IMR-90 (cell line): ENCODE measurements around the gene GPC5. TPM values are rescaled to one million over a fixed set of nuclear protein-coding genes. Genes with fewer than 3 reads are reported as not detected.

Source experiments
- ATAC-seq: fragments of 200-7000 bp; cut with Tn5 transposase; 2 replicates; pipeline ENCODE4 v1.9.1; 2020; ENCODE audit warnings: low read depth, mild to moderate bottlenecking, moderate library complexity
- BruUV-seq: library from RNA; stranded (reverse); fragments of 400-500 nt; replicated peaks from 2 replicates; lab custom pipeline; 2021; lab: Mats Ljungman, UMichigan
- CTCF ChIA-PET: fragments of 300-600 bp; formaldehyde crosslinking; extraction: SDS; loops from one replicate; lab custom pipeline; 2021; ENCODE audit warnings: antibody characterized with exemption; lab: Yijun Ruan, JAX
- POLR2A ChIA-PET: fragments of 300-600 bp; sonication (Branson Sonifier 250); formaldehyde crosslinking; loops from one replicate; lab custom pipeline; 2022; ENCODE audit warnings: antibody characterized with exemption; ENCODE audit not compliant: unreplicated experiment; lab: Charles Lee
- DNase-seq: peaks from one replicate; pipeline ENCODE4 v3.0.0; 2013
- H2AFZ ChIP-seq: replicated peaks from 2 replicates; pipeline ENCODE3; 2013; ENCODE audit warnings: low read length, mild to moderate bottlenecking; ENCODE audit not compliant: poor library complexity
- H2AK5ac ChIP-seq: 2 replicates; pipeline ENCODE4 v1.6.1; 2013; ENCODE audit warnings: low read depth, low read length, inconsistent platforms
- H2AK9ac ChIP-seq: replicated peaks from 2 replicates; pipeline ENCODE3; 2013; ENCODE audit warnings: mild to moderate bottlenecking, low read depth, low read length, moderate library complexity; ENCODE audit not compliant: poor library complexity
- H2BK120ac ChIP-seq: 2 replicates; pipeline ENCODE4 v1.6.1; 2013; ENCODE audit warnings: low read depth, low read length, inconsistent platforms
- H2BK15ac ChIP-seq: 3 replicates; pipeline ENCODE4 v1.6.1; 2013; ENCODE audit warnings: low read depth, low read length, inconsistent platforms
- H2BK20ac ChIP-seq: 2 replicates; pipeline ENCODE4 v1.6.1; 2013; ENCODE audit warnings: low read depth, mild to moderate bottlenecking, inconsistent platforms, low read length, moderate library complexity
- H2BK5ac ChIP-seq: 2 replicates; pipeline ENCODE4 v1.6.1; 2013; ENCODE audit warnings: mild to moderate bottlenecking, low read depth, low read length, inconsistent platforms; ENCODE audit not compliant: poor library complexity, severe bottlenecking
- H3K14ac ChIP-seq: replicated peaks from 2 replicates; pipeline ENCODE4 v1.6.1; 2013; ENCODE audit warnings: low read depth, low read length, inconsistent platforms
- H3K18ac ChIP-seq: 2 replicates; pipeline ENCODE4 v1.6.1; 2013; ENCODE audit warnings: low read depth, low read length, control low read depth
- H3K23ac ChIP-seq: 2 replicates; pipeline ENCODE4 v1.6.1; 2013; ENCODE audit warnings: low read depth, low read length, inconsistent platforms
- H3K27ac ChIP-seq: 2 replicates; pipeline ENCODE4 v1.5.1; 2013; ENCODE audit warnings: mild to moderate bottlenecking, control low read depth, low read length; ENCODE audit not compliant: insufficient read depth
- H3K27me3 ChIP-seq: 2 replicates; pipeline ENCODE4 v1.6.1; 2013; ENCODE audit warnings: low read length; ENCODE audit not compliant: control insufficient read depth, insufficient read depth
- H3K36me3 ChIP-seq: 2 replicates; pipeline ENCODE4 v1.6.1; 2013; ENCODE audit warnings: low read length, mixed read lengths; ENCODE audit not compliant: control insufficient read depth, insufficient read depth
- H3K4ac ChIP-seq: 2 replicates; pipeline ENCODE4 v1.6.1; 2013; ENCODE audit warnings: low read depth, low read length, inconsistent platforms
- H3K4me1 ChIP-seq: 2 replicates; pipeline ENCODE4 v1.6.1; 2013; ENCODE audit warnings: low read length, mixed read lengths; ENCODE audit not compliant: control insufficient read depth, insufficient read depth
- H3K4me2 ChIP-seq: 2 replicates; pipeline ENCODE4 v1.6.1; 2013; ENCODE audit warnings: low read depth, mild to moderate bottlenecking, control low read depth, low read length, moderate library complexity
- H3K4me3 ChIP-seq: 2 replicates; pipeline ENCODE4 v1.5.1; 2013; ENCODE audit warnings: low read depth, mild to moderate bottlenecking, control low read depth, low read length, moderate library complexity; ENCODE audit not compliant: insufficient read depth
- H3K56ac ChIP-seq: 2 replicates; pipeline ENCODE4 v1.6.1; 2013; ENCODE audit warnings: low read length, inconsistent platforms; ENCODE audit not compliant: insufficient read depth; ENCODE audit errors: extremely low read depth
- H3K79me1 ChIP-seq, 2 experiments: 2 replicates each; pipeline ENCODE4 v1.6.1; 2013; ENCODE audit warnings: low read length in 2 of 2, inconsistent platforms in 1 of 2, low read depth in 1 of 2
- H3K9ac ChIP-seq: 2 replicates; pipeline ENCODE4 v1.6.1; 2013; ENCODE audit warnings: low read depth, low read length, control low read depth
- H3K9me1 ChIP-seq: 2 replicates; pipeline ENCODE4 v1.6.1; 2013; ENCODE audit warnings: low read length, inconsistent platforms; ENCODE audit not compliant: insufficient read depth
- H3K9me3 ChIP-seq: 2 replicates; pipeline ENCODE4 v1.6.1; 2013; ENCODE audit warnings: low read length; ENCODE audit not compliant: control insufficient read depth, insufficient read depth
- H4K20me1 ChIP-seq: 2 replicates; pipeline ENCODE4 v1.6.1; 2013; ENCODE audit warnings: low read length, inconsistent platforms; ENCODE audit not compliant: insufficient read depth
- H4K5ac ChIP-seq: 2 replicates; pipeline ENCODE4 v1.6.1; 2013; ENCODE audit warnings: mild to moderate bottlenecking, low read depth, low read length, control low read depth
- H4K8ac ChIP-seq, 2 experiments: 2 replicates each; pipeline ENCODE4 v1.6.1; 2013; ENCODE audit warnings: low read depth in 2 of 2, low read length in 2 of 2, control low read depth in 1 of 2, inconsistent platforms in 1 of 2
- H4K91ac ChIP-seq: 2 replicates; pipeline ENCODE4 v1.6.1; 2013; ENCODE audit warnings: low read depth, low read length, inconsistent platforms; ENCODE audit not compliant: insufficient read depth
- BHLHE40 ChIP-seq: fragments of 150-350 bp; IDR thresholded peaks from 2 replicates; pipeline ENCODE4 v1.6.1; 2016; ENCODE audit warnings: mild to moderate bottlenecking, low read depth, low read length
- CEBPB ChIP-seq: IDR thresholded peaks from 2 replicates; pipeline ENCODE4 v1.6.1; 2012; ENCODE audit warnings: low read depth, low read length, improper control_type of control experiment
- CHD1 ChIP-seq: IDR thresholded peaks from 2 replicates; pipeline ENCODE4 v1.6.1; 2012; ENCODE audit warnings: low read depth, low read length, improper control_type of control experiment
- FOS ChIP-seq: fragments of 150-350 bp; IDR thresholded peaks from 2 replicates; pipeline ENCODE4 v1.6.1; 2016; ENCODE audit warnings: low read depth, low read length
- MAFK ChIP-seq: IDR thresholded peaks from 2 replicates; pipeline ENCODE4 v1.6.1; 2012; ENCODE audit warnings: low read depth, low read length, improper control_type of control experiment
- MAZ ChIP-seq: IDR thresholded peaks from 2 replicates; pipeline ENCODE4 v1.6.1; 2012; ENCODE audit warnings: low read depth, mild to moderate bottlenecking, low read length, improper control_type of control experiment, moderate library complexity, borderline replicate concordance
- MXI1 ChIP-seq: IDR thresholded peaks from 2 replicates; pipeline ENCODE4 v1.6.1; 2012; ENCODE audit warnings: low read depth, mild to moderate bottlenecking, low read length, moderate library complexity, borderline replicate concordance
- NFE2L2 ChIP-seq: fragments of 150-350 bp; IDR thresholded peaks from 2 replicates; pipeline ENCODE4 v1.6.1; 2016; ENCODE audit warnings: low read depth, mild to moderate bottlenecking, low read length
- POLR2A ChIP-seq: IDR thresholded peaks from 2 replicates; pipeline ENCODE4 v1.6.1; 2012; ENCODE audit warnings: mild to moderate bottlenecking, low read depth, low read length
- RCOR1 ChIP-seq: IDR thresholded peaks from 2 replicates; pipeline ENCODE4 v1.6.1; 2012; ENCODE audit warnings: mild to moderate bottlenecking, low read length, improper control_type of control experiment; ENCODE audit not compliant: insufficient replicate concordance
- SMC3 ChIP-seq: fragments of 150-350 bp; IDR thresholded peaks from 2 replicates; pipeline ENCODE4 v1.6.1; 2016; ENCODE audit warnings: low read depth, mild to moderate bottlenecking, antibody characterized with exemption, low read length, moderate library complexity
- WGBS, 2 experiments: methylation state at CpG; one replicate each; pipeline versions ENCODE4 v1.1.5 to v1.1.7; 2013; ENCODE audit warnings: missing lambda C conversion rate in 2 of 2; ENCODE audit not compliant: insufficient read length in 1 of 2; ENCODE audit errors: extremely low coverage in 2 of 2; 5-methylcytosine and 5-hydroxymethylcytosine counted together
- dilution Hi-C: fragments of 300-500 bp; cut with HindIII; formaldehyde crosslinking; loops from one replicate; pipeline ENCODE4 v1.14.3; 2018; ENCODE audit warnings: low sequenced_read_pairs; ENCODE audit not compliant: unreplicated experiment
- in situ Hi-C: fragments of 300-500 bp; cut with MboI; formaldehyde crosslinking; loops from 3 replicates; pipeline ENCODE4 v1.14.3; 2019; ENCODE audit warnings: low sequenced_read_pairs, inconsistent platforms, mixed read lengths
- intact Hi-C: fragments of 100-400 bp; cut with micrococcal nuclease; formaldehyde crosslinking; loops from 2 replicates; pipeline ENCODE4 v1.10.0; 2022
- polyA plus RNA-seq, 3 experiments: library from polyadenylated mRNA; depleted of rRNA; stranded (reverse); fragments of >200 nt; gene quantifications; 2 replicates each; pipeline ENCODE4 v1.2.3, GENCODE V29; 2012; ENCODE audit warnings: low replicate concordance in 1 of 3
- total RNA-seq: library from RNA; depleted of rRNA; stranded (reverse); fragments of >200 nt; gene quantifications from 2 replicates; pipeline ENCODE4 v1.2.3, GENCODE V29; 2012
- TF ChIP-seq, protein P1 (sequence below): conservative IDR thresholded peaks from 2 replicates; pipeline ENCODE4 v1.5.1; 2012; ENCODE audit warnings: mild to moderate bottlenecking, low read depth, low read length, improper control_type of control experiment
- TF ChIP-seq, protein P2 (sequence below): fragments of 150-350 bp; IDR thresholded peaks from 2 replicates; pipeline ENCODE4 v1.6.1; 2017; ENCODE audit warnings: mild to moderate bottlenecking, antibody characterized with exemption, low read length, low read depth

The GPC5 gene
- total and polyA plus RNA-seq, 2 of the 4 experiments (the other 2 are of a cell fraction), result 0.94 to 1.8 TPM

DNA sequence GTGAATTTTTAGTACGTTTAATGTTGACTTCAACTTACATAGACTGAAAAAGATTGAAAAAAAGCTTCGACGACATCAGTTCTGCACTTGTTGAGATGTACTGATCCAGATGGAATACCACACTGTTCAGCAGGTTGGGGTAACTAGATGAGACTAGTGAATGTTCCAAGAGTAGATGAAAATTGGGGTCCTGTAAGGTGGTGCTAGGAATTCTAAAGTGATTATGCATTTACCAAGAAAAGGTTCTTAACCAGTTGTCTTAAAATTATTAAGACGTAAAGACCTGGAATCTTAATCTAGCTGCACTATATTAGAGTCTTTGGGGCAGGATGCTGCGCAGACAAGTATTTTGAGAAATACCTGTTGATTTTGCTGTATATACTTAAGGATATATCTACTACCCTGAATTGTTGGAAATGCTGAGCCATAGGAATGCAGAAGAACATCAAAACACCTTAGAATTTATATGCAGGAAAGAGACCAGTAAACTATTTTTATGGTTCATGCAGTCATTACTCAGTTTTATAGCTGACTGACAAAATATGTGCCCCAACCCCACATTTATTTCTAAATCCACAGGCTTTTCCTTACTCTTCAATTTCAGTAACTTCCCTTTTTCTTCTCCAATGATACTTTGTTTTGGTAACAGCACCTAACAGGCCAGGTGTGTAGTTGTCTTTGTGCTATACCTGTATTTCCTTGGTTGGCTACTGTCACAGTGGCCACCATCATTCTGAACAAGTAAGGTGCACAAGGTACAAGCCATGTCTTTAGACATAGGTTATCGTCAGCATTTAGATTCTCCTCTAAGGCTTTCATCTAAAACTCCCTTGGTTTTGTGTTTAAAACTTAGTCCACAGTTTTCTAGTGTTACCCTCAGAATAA is 42.4 kb upstream of the GPC5 start:
- POLR2A ChIA-PET, result no interaction called here
- CTCF ChIA-PET, result no interaction called here

More for the DNA sequence above, 42.4 kb upstream of the GPC5 start:
- Histone ChIP-seq H2AK9ac (no peak overlapping the region), H2AFZ (no peak overlapping the region), H2BK120ac (no peak overlapping the region), H3K23ac (no peak overlapping the region), H2BK20ac (no peak overlapping the region), H3K14ac (no peak overlapping the region), H3K4me3 (no peak overlapping the region), H3K56ac (no peak overlapping the region), H4K20me1 (peaks cover 6% of the 10 kb centered on the region), H2BK15ac (no peak overlapping the region), H4K91ac (no peak overlapping the region), H3K36me3 (peaks cover 11% of the 10 kb centered on the region), H3K18ac (no peak overlapping the region), H4K5ac (no peak overlapping the region), H3K79me1 (peaks cover 7 to 11% of the 10 kb centered on the region in 2 experiments), H3K4ac (no peak overlapping the region), H3K9me3 (no peaks in the 10 kb centered on the region), H3K27me3 (no peaks in the 10 kb centered on the region), H3K4me2 (no peak overlapping the region), H2AK5ac (no peak overlapping the region), H4K8ac (no peak overlapping the region), H3K4me1 (peaks cover 1% of the 10 kb centered on the region; the same call in 1 of the 2 replicates), H3K9me1 (0 out of 2 replicates have a peak, but pooled peaks cover 4% of the 10 kb centered on the region), H3K9ac (no peak overlapping the region), H3K27ac (no peak overlapping the region), H2BK5ac (no peak overlapping the region)
- intact Hi-C loops (no loop called here), dilution Hi-C loops (no loop called here), in situ Hi-C loops (no loop called here)
- DNase-seq, result no peak
- TF ChIP-seq NFE2L2 (no peak), MAZ (no peak), MXI1 (no peak), SMC3 (no peak), CHD1 (no peak), BHLHE40 (no peak), MAFK (no peak), RCOR1 (no peak), FOS (no peak), CEBPB (no peak), POLR2A (no peak)
- TF ChIP-seq, protein P1, sequence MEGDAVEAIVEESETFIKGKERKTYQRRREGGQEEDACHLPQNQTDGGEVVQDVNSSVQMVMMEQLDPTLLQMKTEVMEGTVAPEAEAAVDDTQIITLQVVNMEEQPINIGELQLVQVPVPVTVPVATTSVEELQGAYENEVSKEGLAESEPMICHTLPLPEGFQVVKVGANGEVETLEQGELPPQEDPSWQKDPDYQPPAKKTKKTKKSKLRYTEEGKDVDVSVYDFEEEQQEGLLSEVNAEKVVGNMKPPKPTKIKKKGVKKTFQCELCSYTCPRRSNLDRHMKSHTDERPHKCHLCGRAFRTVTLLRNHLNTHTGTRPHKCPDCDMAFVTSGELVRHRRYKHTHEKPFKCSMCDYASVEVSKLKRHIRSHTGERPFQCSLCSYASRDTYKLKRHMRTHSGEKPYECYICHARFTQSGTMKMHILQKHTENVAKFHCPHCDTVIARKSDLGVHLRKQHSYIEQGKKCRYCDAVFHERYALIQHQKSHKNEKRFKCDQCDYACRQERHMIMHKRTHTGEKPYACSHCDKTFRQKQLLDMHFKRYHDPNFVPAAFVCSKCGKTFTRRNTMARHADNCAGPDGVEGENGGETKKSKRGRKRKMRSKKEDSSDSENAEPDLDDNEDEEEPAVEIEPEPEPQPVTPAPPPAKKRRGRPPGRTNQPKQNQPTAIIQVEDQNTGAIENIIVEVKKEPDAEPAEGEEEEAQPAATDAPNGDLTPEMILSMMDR, result no peak
- TF ChIP-seq, protein P2, sequence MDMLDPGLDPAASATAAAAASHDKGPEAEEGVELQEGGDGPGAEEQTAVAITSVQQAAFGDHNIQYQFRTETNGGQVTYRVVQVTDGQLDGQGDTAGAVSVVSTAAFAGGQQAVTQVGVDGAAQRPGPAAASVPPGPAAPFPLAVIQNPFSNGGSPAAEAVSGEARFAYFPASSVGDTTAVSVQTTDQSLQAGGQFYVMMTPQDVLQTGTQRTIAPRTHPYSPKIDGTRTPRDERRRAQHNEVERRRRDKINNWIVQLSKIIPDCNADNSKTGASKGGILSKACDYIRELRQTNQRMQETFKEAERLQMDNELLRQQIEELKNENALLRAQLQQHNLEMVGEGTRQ, result no peak
- no peak for ATAC-seq
- WGBS, 2 experiments, result no CpG with 5 or more reads among the region's 6 CpGs
- no TSS peak for BruUV-seq
